Type B pancreatic cell (in vitro differentiated cells): ENCODE measurements around the gene PCNX3. TPM values are rescaled to one million over a fixed set of nuclear protein-coding genes. Genes with fewer than 3 reads are reported as not detected.

ENCODE experiments used
- DNase-seq: peaks from one replicate; pipeline ENCODE4 v3.0.0; 2021; ENCODE audit warnings: mixed read lengths; ENCODE audit not compliant: unreplicated experiment; ENCODE audit errors: extremely low spot score
- H3K27ac Mint-ChIP-seq: 2 replicates; pipeline ENCODE4 v1.8.0; 2021; ENCODE audit warnings: mild to moderate bottlenecking, mixed read lengths
- H3K27me3 Mint-ChIP-seq: 2 replicates; pipeline ENCODE4 v1.8.0; 2021; ENCODE audit warnings: mixed read lengths
- H3K36me3 Mint-ChIP-seq: 2 replicates; pipeline ENCODE4 v1.8.0; 2021; ENCODE audit warnings: mixed read lengths
- H3K4me1 Mint-ChIP-seq: one replicate; pipeline ENCODE4 v1.8.0; 2021; ENCODE audit warnings: mixed read lengths; ENCODE audit not compliant: unreplicated experiment
- H3K4me3 Mint-ChIP-seq: 2 replicates; pipeline ENCODE4 v1.8.0; 2021; ENCODE audit warnings: mild to moderate bottlenecking, mixed read lengths
- H3K9me3 Mint-ChIP-seq: 2 replicates; pipeline ENCODE4 v1.8.0; 2021; ENCODE audit warnings: mixed read lengths
- total RNA-seq: library from RNA; stranded (reverse); gene quantifications from 2 replicates; pipeline ENCODE4 v1.2.1, GENCODE V29; 2021; ENCODE audit warnings: low replicate concordance
- TF ChIP-seq, protein P1 (sequence below): fragments of 200-600 bp; sonication (generic); conservative IDR thresholded peaks from 2 replicates; pipeline ENCODE4 v1.5.0; 2021; ENCODE audit warnings: antibody characterized with exemption, mild to moderate bottlenecking

Gene PCNX3
- total RNA-seq, 1 donor from 2014 or later: 44.9 TPM

DNA sequence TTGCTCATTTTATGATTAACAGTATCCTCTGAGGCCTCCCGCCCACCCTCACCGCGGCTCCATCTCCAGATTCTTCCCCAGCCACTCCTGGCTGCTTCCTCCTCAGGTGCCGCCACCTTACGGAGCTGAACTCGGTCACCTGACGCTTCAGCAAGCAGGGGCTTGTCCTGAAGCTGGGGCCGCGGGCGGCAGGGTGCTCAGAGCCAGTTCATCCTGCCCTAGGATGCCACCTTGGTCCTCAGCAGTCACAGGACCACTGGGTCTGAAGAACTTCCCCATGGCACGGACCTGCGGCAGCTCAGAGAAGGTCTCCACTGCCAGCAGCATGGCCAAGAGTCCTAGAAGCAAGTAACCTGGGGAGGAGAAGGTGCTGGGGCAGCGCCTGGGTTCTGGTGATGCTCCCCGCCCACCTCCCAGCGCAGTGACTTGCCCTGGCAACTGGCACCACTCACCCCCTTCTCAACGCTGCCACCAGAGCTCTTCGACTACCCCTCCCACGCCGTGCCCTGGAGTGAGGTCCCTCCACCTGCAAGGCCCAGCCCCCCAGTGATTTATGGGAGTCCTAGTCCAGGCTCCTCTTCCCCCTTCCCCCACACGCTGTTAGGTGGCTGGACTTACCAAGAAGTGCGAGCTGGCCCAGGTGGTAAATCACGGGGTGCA, 22.6 kb upstream of the PCNX3 start:
- Mint-ChIP-seq H3K27ac (no peak overlapping the region), H3K36me3 (no peaks in the 10 kb centered on the region), H3K4me1 (peaks cover 10% of the 10 kb centered on the region), H3K4me3 (peak overlapping the region; percentile 47), H3K27me3 (peaks cover 15% of the 10 kb centered on the region), H3K9me3 (no peaks in the 10 kb centered on the region)
- TF ChIP-seq, protein P1, sequence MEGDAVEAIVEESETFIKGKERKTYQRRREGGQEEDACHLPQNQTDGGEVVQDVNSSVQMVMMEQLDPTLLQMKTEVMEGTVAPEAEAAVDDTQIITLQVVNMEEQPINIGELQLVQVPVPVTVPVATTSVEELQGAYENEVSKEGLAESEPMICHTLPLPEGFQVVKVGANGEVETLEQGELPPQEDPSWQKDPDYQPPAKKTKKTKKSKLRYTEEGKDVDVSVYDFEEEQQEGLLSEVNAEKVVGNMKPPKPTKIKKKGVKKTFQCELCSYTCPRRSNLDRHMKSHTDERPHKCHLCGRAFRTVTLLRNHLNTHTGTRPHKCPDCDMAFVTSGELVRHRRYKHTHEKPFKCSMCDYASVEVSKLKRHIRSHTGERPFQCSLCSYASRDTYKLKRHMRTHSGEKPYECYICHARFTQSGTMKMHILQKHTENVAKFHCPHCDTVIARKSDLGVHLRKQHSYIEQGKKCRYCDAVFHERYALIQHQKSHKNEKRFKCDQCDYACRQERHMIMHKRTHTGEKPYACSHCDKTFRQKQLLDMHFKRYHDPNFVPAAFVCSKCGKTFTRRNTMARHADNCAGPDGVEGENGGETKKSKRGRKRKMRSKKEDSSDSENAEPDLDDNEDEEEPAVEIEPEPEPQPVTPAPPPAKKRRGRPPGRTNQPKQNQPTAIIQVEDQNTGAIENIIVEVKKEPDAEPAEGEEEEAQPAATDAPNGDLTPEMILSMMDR: no peak
- DNase-seq: no peak

DNA sequence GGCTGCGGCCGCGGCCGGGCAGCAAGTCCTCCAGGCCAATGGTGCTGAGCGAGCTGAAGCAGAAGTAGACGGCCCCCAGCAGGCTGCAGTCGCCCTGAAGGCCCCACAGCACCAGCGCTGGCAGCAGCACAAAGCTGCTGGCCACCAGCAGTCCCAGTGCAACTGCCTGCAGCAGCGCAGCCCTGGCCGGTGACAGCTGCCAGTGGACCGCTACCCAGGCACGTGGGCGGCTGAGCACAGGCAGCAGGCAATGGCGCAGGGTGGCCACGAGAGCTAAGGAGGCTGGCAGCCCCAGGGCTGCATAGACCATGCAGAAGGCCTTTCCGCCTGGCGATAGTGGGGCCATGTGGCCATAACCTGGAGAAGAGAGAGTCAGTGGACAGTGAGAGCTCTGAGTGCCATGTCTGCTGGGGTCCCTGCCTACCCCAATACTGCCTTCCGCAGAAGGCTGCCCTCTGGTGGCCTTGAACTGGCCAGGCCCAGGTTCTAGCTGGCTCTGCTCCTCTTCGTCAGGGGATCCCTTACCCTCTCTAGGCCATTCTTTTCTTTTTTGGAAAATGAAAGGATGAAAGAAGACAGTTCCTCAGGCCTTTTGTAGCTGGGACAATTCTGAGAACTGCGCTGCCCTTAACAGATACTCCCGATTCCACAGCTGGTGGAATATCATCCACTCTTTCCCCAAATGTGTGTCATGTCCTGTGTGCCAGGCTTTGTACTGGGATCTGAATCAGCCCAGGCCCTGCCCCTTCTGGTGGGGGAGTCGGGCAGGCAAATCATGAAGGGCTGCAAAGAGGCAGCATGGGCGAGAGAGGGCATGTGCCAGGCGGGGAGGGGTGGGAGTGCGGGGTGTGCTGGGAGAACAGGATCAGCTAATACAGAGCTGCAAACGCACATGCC, 21.8 kb upstream of the PCNX3 start:
- Mint-ChIP-seq H3K4me3 (no peak overlapping the region), H3K36me3 (no peaks in the 10 kb centered on the region), H3K9me3 (no peaks in the 10 kb centered on the region), H3K27me3 (peaks cover 15% of the 10 kb centered on the region), H3K27ac (no peak overlapping the region), H3K4me1 (peaks cover 4% of the 10 kb centered on the region)
- no peak for DNase-seq
- TF ChIP-seq, protein P1: peak; percentile 74

DNA sequence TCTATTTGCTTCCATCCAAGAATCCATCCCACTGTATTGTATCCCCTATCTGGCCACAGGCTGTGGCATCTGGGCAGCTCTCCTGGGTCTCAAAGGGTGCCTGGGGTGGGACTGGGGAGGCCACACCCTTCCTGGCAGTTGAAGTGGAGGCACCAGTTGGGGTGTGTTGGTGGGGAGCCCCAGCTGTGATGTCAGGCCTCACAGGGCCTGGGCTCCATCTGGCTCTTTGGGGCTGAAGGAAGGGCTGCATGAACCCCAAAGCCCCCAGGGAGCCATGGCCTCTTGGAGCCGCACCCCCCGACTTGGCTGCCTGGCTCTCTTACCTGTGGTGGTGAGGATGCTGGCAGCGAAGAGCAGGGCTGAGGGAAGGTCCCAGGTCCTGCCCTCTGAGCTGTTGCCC, 20.4 kb upstream of the PCNX3 start:
- H3K27me3 Mint-ChIP-seq: peaks cover 15% of the 10 kb centered on the region
- H3K4me1 Mint-ChIP-seq: peaks cover 4% of the 10 kb centered on the region
- H3K4me3 Mint-ChIP-seq: no peak overlapping the region
- no peak for DNase-seq
- no peaks in the 10 kb centered on the region for H3K9me3 Mint-ChIP-seq
- TF ChIP-seq, protein P1: no peak
- no peak overlapping the region for H3K27ac Mint-ChIP-seq
- no peaks in the 10 kb centered on the region for H3K36me3 Mint-ChIP-seq

DNA sequence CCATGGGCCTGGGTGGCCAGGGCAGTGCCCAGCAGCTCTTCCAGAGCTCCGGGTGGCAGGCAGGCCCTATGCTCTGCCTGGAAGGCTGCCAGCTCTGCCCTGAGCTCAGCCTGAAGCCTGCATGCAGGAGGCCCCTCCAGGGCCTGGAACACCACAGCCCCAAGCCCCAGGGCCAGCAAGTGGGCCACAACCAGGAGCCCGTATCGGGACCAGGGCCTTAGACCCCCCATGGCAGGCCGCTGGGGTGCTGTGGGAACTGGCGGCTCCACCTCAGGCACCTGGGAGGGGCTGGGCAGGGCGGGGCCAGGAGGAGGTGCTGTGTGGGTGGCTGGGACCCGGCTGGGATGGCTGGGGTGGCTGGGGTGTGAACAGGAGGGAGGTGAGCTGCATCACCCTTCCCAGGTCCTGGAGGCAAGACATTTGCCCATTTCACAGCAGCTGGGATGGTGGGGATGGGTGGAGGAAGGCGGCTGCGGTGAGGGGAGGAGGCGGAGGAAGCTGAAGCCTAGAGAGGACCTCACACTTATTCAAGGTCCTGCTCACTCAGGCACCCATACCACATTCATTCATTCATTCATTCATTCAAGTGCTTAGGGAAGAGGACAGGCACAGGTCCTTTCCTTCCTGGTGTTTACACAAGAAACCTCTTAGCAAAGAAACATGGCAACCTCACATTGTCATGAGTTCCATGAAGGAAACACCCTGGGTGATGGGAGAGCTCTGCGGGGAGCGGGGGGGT, 19.9 kb upstream of the PCNX3 start, which contains the start of gene KCNK7:
Gene KCNK7, minus strand, starts transcription at position 258 of the 739 bp plus-strand sequence. Its CDS starts 28 bp downstream, at position 230.
- Mint-ChIP-seq H3K4me3 (no peak within 1 kb of the TSS), H3K27ac (no peak within 1 kb of the TSS), H3K36me3 (peaks cover 1% of the 10 kb centered on the region), H3K27me3 (peaks cover 10% of the 10 kb centered on the region), H3K9me3 (no peaks in the 10 kb centered on the region), H3K4me1 (peaks cover 4% of the 10 kb centered on the region)
- DNase-seq: no peak
- TF ChIP-seq, protein P1: no peak

DNA sequence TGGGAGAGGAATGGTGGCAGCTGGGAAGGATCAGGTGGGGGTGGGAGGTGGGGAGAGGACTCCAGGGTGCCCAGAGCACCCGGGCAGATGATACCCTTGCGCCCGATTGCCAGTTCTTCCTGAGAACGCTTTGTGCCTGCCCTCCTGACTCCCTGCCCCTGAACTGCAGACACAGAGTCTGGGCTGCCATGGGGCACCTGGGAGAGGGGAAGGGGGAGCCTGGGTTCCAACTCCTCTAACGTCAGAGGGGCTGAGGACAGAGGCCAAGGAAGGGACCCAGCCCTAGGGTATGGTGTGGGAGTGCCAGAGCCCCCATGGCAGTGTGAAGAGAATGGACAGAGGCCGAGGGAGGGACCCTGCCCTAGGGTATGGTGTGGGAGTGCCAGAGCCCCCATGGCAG, 19.1 kb upstream of the PCNX3 start:
- peaks cover 5% of the 10 kb centered on the region for H3K36me3 Mint-ChIP-seq
- no peak overlapping the region for H3K4me3 Mint-ChIP-seq
- H3K4me1 Mint-ChIP-seq: no peaks in the 10 kb centered on the region
- TF ChIP-seq, protein P1: no peak
- DNase-seq: no peak
- no peaks in the 10 kb centered on the region for H3K9me3 Mint-ChIP-seq
- peaks cover 7% of the 10 kb centered on the region for H3K27me3 Mint-ChIP-seq
- H3K27ac Mint-ChIP-seq: no peak overlapping the region
